ENCODE measurements around the gene ACSM5.
"Not testable (repeated sequence)": the region's sequence is repeated elsewhere in the genome, so short reads cannot be mapped to it uniquely, and the experiment has no call there.

Gene ACSM5

GRCh38 chr16:20421748-20422147, 12.4 kb downstream of the ACSM5 start:
- not testable (repeated sequence) for H3K4me1 Mint-ChIP-seq; H3K9me3 Mint-ChIP-seq; ATAC-seq; H3K36me3 Mint-ChIP-seq (ENCODE audit: low read depth); DNase-seq; H3K27me3 Mint-ChIP-seq; H3K4me3 Mint-ChIP-seq; H3K27ac Mint-ChIP-seq

- H3K27ac Mint-ChIP-seq; H3K4me3 Mint-ChIP-seq; DNase-seq; H3K27me3 Mint-ChIP-seq; H3K4me1 Mint-ChIP-seq; H3K36me3 Mint-ChIP-seq (ENCODE audit: low read depth); H3K9me3 Mint-ChIP-seq; ATAC-seq: not testable (repeated sequence)
These were observed 14.4 kb downstream of the ACSM5 start for GRCh38 chr16:20423772-20424128.

- no peaks in the 10 kb centered on the region for H3K4me1 Mint-ChIP-seq
- peaks cover 2% of the 10 kb centered on the region for H3K27me3 Mint-ChIP-seq
- H3K36me3 Mint-ChIP-seq (ENCODE audit: low read depth) = no peaks in the 10 kb centered on the region
- no peaks in the 10 kb centered on the region for H3K9me3 Mint-ChIP-seq
- no peak for DNase-seq
- H3K4me3 Mint-ChIP-seq = no peak overlapping the region
- no peak for ATAC-seq
- no peak overlapping the region for H3K27ac Mint-ChIP-seq
These were observed 15.0 kb downstream of the ACSM5 start for GRCh38 chr16:20424129-20424866.

GRCh38 chr16:20427401-20427797, 18.1 kb downstream of the ACSM5 start:
- not testable (repeated sequence) for H3K9me3 Mint-ChIP-seq; DNase-seq; ATAC-seq; H3K27ac Mint-ChIP-seq; H3K4me3 Mint-ChIP-seq; H3K27me3 Mint-ChIP-seq; H3K4me1 Mint-ChIP-seq; H3K36me3 Mint-ChIP-seq (ENCODE audit: low read depth)

GRCh38 chr16:20429499-20429898, 20.2 kb downstream of the ACSM5 start:
- not testable (repeated sequence) for H3K36me3 Mint-ChIP-seq (ENCODE audit: low read depth); H3K27ac Mint-ChIP-seq; ATAC-seq; H3K27me3 Mint-ChIP-seq; H3K9me3 Mint-ChIP-seq; H3K4me3 Mint-ChIP-seq; DNase-seq; H3K4me1 Mint-ChIP-seq

- not testable (repeated sequence) for DNase-seq; H3K27me3 Mint-ChIP-seq; H3K36me3 Mint-ChIP-seq (ENCODE audit: low read depth); H3K9me3 Mint-ChIP-seq; H3K4me3 Mint-ChIP-seq; H3K4me1 Mint-ChIP-seq; ATAC-seq; H3K27ac Mint-ChIP-seq
These were observed 21.1 kb downstream of the ACSM5 start for GRCh38 chr16:20430480-20430879.

GRCh38 chr16:20430948-20431347, 21.6 kb downstream of the ACSM5 start:
- Mint-ChIP-seq H3K9me3 (no peaks in the 10 kb centered on the region), H3K4me1 (no peaks in the 10 kb centered on the region), H3K27ac (no peak overlapping the region), H3K4me3 (no peak overlapping the region), H3K36me3 (ENCODE audit: low read depth) (no peaks in the 10 kb centered on the region), H3K27me3 (peaks cover 5% of the 10 kb centered on the region)
- ATAC-seq (no peak), DNase-seq (no peak)

GRCh38 chr16:20438950-20439349, 29.6 kb downstream of the ACSM5 start:
- H3K27me3 Mint-ChIP-seq; H3K36me3 Mint-ChIP-seq (ENCODE audit: low read depth); ATAC-seq; H3K4me3 Mint-ChIP-seq; H3K27ac Mint-ChIP-seq; H3K4me1 Mint-ChIP-seq; DNase-seq; H3K9me3 Mint-ChIP-seq: not testable (repeated sequence)

- not testable (repeated sequence) for H3K27ac Mint-ChIP-seq; H3K27me3 Mint-ChIP-seq; H3K9me3 Mint-ChIP-seq; ATAC-seq; H3K36me3 Mint-ChIP-seq (ENCODE audit: low read depth); H3K4me3 Mint-ChIP-seq; H3K4me1 Mint-ChIP-seq; DNase-seq
These were observed 30.5 kb downstream of the ACSM5 start for GRCh38 chr16:20439820-20440231.

- H3K27me3 Mint-ChIP-seq; H3K4me1 Mint-ChIP-seq; ATAC-seq; H3K4me3 Mint-ChIP-seq; DNase-seq; H3K9me3 Mint-ChIP-seq; H3K36me3 Mint-ChIP-seq (ENCODE audit: low read depth); H3K27ac Mint-ChIP-seq: not testable (repeated sequence)
These were observed 31.4 kb downstream of the ACSM5 start for GRCh38 chr16:20440731-20441130.

GRCh38 chr16:20441191-20441590, 31.9 kb downstream of the ACSM5 start:
- no peak for ATAC-seq
- H3K4me1 Mint-ChIP-seq = no peaks in the 10 kb centered on the region
- H3K36me3 Mint-ChIP-seq (ENCODE audit: low read depth) = no peaks in the 10 kb centered on the region
- H3K27me3 Mint-ChIP-seq = peaks cover 6% of the 10 kb centered on the region
- no peak overlapping the region for H3K4me3 Mint-ChIP-seq
- no peak overlapping the region for H3K27ac Mint-ChIP-seq
- no peaks in the 10 kb centered on the region for H3K9me3 Mint-ChIP-seq
- no peak for DNase-seq

- not testable (repeated sequence) for DNase-seq; H3K27ac Mint-ChIP-seq; H3K36me3 Mint-ChIP-seq (ENCODE audit: low read depth); H3K4me3 Mint-ChIP-seq; H3K9me3 Mint-ChIP-seq; H3K4me1 Mint-ChIP-seq; H3K27me3 Mint-ChIP-seq; ATAC-seq
These were observed 32.5 kb downstream of the ACSM5 start for GRCh38 chr16:20441859-20442258.

GRCh38 chr16:20446652-20447393, 37.5 kb downstream of the ACSM5 start:
- ATAC-seq; DNase-seq; H3K27me3 Mint-ChIP-seq; H3K27ac Mint-ChIP-seq; H3K9me3 Mint-ChIP-seq; H3K36me3 Mint-ChIP-seq (ENCODE audit: low read depth); H3K4me1 Mint-ChIP-seq; H3K4me3 Mint-ChIP-seq: not testable (repeated sequence)

GRCh38 chr16:20451364-20451763, 42.0 kb downstream of the ACSM5 start, which contains the start of gene ACSM2A:
Gene ACSM2A, plus strand, starts transcription at chr16:20451521. Its CDS starts 8,594 bp downstream, at chr16:20460115.
- not testable (repeated sequence) for H3K36me3 Mint-ChIP-seq (ENCODE audit: low read depth); H3K27me3 Mint-ChIP-seq; H3K9me3 Mint-ChIP-seq; H3K4me1 Mint-ChIP-seq; H3K4me3 Mint-ChIP-seq; DNase-seq; H3K27ac Mint-ChIP-seq; ATAC-seq

- H3K36me3 Mint-ChIP-seq (ENCODE audit: low read depth); H3K9me3 Mint-ChIP-seq; H3K4me1 Mint-ChIP-seq; H3K27me3 Mint-ChIP-seq; ATAC-seq; H3K4me3 Mint-ChIP-seq; H3K27ac Mint-ChIP-seq; DNase-seq: not testable (repeated sequence)
These were observed 44.3 kb downstream of the ACSM5 start for GRCh38 chr16:20453633-20454032.

All from activated naive CD8-positive, alpha-beta T cell treated with anti-CD3 and anti-CD28 coated beads, Interleukin-2, amount 50 U/mL, for 24 hours (primary cell).